HG03442 (cell line): ENCODE results near the gene G6PD.

Experiments used
- ATAC-seq: cut with Tn5 transposase; IDR thresholded peaks from one replicate; pipeline ENCODE4 v1.9.1; 2021; ENCODE audit warnings: mild to moderate bottlenecking, moderate library complexity; ENCODE audit not compliant: unreplicated experiment

The G6PD gene

GRCh38 chrX:154488336-154489075 is 58.1 kb downstream of the G6PD start:
- ATAC-seq: no peak

GRCh38 chrX:154487518-154488290 is 58.9 kb downstream of the G6PD start:
- ATAC-seq: no peak

GRCh38 chrX:154486396-154487207 is 60.0 kb downstream of the G6PD start, which contains the start of gene UBL4A:
TSS of gene UBL4A (minus strand) at chrX:154486615. CDS start at chrX:154486584, 31 bp downstream.
- ATAC-seq: peak; percentile 28

- peak; percentile 7 for ATAC-seq
Measured at GRCh38 chrX:154486052-154486395, 60.6 kb downstream of the G6PD start.

GRCh38 chrX:154485150-154486051 is 61.2 kb downstream of the G6PD start:
- no peak for ATAC-seq

- ATAC-seq: no peak
Measured at GRCh38 chrX:154484255-154485149, 62.1 kb downstream of the G6PD start.

- ATAC-seq: no peak
Measured at GRCh38 chrX:154483325-154483724, 63.3 kb downstream of the G6PD start.

GRCh38 chrX:154482786-154483185 is 63.9 kb downstream of the G6PD start:
- no peak for ATAC-seq

GRCh38 chrX:154481911-154482601 is 64.6 kb downstream of the G6PD start:
- ATAC-seq: no peak
